IPS DF 19.7 (cell line): Measurements from ENCODE around the gene ZNF318.
"Not testable (repeated sequence)": the region's sequence is repeated elsewhere in the genome, so short reads cannot be mapped to it uniquely, and the experiment has no call there.

ENCODE experiments used
- DNase-seq: peaks from one replicate; pipeline ENCODE4 v3.0.0-alpha.2; 2013; ENCODE audit warnings: low read depth, low spot score

The ZNF318 gene, protein sequence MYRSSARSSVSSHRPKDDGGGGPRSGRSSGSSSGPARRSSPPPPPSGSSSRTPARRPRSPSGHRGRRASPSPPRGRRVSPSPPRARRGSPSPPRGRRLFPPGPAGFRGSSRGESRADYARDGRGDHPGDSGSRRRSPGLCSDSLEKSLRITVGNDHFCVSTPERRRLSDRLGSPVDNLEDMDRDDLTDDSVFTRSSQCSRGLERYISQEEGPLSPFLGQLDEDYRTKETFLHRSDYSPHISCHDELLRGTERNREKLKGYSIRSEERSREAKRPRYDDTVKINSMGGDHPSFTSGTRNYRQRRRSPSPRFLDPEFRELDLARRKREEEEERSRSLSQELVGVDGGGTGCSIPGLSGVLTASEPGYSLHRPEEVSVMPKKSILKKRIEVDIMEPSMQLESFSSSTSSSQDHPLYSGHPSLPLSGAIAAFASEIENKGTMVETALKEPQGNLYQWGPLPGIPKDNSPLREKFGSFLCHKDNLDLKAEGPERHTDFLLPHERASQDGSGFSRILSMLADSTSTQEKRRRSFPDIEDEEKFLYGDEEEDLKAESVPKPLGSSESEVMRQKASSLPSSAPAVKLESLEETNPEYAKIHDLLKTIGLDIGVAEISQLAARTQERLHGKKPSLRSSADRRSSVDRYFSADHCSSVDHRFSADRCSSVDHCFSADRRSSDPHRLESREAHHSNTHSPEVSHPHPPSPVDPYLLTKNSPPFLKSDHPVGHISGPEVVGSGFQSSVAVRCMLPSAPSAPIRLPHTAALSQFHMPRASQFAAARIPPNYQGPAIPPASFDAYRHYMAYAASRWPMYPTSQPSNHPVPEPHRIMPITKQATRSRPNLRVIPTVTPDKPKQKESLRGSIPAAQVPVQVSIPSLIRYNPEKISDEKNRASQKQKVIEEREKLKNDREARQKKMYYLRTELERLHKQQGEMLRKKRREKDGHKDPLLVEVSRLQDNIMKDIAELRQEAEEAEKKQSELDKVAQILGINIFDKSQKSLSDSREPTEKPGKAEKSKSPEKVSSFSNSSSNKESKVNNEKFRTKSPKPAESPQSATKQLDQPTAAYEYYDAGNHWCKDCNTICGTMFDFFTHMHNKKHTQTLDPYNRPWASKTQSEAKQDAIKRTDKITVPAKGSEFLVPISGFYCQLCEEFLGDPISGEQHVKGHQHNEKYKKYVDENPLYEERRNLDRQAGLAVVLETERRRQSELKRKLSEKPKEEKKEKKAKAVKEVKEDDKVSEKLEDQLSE (N-terminal part only)

DNA sequence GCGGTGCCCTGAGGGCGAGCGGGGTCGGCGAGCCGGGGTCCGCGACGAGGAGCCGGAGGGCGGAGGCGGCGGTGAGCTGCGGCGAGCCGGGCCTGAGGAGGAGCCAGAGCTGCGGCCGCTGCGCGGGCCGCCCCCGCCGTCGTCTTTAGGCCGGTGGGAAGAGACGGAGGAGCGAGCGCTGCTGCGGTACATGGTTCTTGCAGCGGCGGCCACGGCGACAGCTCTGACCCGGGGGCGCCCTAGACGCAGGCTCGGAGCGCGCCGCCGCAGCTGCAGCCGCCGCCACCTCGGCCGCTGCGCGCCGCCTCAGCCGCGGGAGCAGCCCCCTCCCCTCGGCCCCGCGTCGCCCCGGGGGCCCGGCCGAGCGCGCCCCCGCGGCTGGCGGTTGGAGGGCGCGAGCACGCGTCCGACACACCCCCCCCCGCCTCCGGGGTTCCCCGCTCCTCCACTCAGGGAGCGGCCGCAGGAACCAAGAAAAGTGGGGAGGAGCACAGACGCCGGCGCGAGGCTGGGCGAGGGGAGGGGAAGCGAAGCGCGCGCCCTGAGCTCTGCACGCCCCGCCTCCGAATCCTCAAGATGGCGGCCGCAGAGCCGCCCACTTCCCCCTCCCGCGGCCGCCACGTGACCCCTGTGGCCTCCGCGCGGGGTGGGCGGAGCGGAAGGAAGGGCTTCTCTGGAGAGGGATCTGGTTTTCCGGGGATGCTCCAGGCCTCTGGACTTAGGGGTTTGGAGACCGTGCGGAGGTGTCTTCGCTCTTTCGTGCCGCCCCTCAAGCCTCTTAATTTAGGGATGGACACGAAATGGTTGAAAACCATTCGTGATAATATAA is at the start of gene ZNF318:
TSS of gene ZNF318 (minus strand) at position 474 of the 829 bp plus-strand sequence. CDS start at position 192, 282 bp downstream.
- peak; percentile 76 for DNase-seq

DNA sequence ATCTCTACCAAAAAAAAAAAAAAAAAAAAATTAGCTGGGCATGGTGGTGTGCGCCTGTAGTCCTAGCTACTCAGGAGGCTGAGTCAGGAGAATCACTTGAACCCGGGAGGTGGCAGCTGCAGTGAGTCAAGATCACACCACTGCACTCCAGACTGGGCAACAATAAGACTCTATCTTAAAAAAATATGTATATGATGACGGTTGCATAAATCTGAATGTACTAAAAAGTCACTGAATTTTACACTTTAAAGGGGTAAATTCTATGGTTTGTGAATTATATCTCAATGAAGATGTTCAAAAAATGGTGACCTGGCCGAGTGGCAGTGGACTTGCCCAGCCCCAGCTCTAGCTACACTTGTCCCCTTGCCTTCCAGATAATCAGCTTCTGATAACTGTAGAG is 47.5 kb upstream of the ZNF318 start:
- DNase-seq = no peak

DNA sequence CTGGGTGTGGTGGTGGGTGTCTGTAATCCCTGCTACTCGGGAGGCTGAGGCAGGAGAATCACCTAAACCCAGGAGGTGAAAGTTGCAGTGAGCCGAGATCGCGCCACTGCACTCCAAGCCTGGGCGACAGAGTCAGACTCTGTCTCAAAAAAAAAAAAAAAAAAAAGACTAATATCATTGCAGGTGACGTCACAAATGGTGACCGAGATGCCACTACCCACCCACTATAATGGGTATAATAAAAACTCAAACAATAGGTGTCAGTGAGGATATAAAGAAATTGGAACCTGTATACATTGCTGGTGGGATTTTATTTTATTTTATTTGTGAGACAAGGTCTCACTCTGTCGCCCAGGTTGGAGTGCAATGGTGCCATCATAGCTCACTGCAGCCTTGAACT is 45.8 kb upstream of the ZNF318 start:
- DNase-seq = not testable (repeated sequence)

DNA sequence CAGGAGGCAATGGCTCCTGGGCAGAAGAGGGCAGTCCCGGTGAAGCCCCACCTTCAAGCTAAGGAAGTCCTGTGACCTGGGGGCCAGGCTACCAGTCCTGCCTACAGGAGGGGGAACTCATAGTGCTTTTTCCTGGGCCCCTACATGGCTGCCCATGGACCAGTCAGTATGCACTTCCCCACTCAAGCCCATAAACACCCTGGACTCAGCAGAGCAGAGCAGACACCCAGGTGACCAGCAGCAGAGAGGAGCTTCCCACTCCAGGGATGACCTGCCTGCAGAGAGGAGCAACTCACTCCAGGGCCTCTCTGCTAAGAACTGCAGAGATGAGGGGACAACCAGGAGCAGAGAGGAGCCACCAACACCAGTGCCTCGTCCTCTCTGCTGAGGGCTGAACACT is 43.6 kb upstream of the ZNF318 start:
- no peak for DNase-seq

DNA sequence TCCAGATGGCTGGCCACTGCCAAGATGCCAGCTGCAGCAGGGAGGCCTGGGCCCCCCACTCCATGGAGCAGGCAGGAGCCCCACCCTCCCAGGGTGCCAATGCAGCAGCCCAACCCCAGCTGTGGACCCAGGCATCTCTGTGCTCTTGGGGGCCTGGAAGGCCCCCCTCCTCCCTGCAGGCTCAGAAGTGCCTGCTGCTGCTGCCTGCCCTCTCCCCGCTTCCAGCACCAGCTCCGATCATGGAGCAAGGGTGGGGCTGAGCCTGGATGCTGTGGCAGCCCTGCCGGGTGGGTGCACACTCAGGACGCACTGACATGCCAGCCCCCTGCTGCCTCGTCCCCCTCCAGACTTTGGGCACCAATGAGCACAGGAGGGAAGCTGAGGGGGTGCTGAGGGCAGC is 43.1 kb upstream of the ZNF318 start:
- DNase-seq = no peak

DNA sequence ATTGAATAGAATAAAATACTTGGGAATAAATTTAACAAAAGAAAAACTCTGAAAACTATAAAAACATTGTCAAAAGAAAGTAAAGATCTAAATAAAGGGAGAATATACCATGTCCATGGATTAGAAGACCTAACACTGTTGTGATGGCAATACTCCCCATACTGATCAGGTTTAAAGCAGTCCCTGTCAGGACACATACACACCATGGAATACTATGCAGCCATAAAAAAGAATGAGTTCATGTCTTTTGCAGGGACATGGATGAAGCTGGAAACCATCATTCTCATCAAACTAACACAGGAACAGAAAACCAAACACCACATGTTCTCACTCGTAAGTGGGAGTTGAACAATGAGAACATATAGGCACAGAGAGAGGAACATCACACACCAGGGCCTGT is 41.3 kb upstream of the ZNF318 start:
- DNase-seq = not testable (repeated sequence)

DNA sequence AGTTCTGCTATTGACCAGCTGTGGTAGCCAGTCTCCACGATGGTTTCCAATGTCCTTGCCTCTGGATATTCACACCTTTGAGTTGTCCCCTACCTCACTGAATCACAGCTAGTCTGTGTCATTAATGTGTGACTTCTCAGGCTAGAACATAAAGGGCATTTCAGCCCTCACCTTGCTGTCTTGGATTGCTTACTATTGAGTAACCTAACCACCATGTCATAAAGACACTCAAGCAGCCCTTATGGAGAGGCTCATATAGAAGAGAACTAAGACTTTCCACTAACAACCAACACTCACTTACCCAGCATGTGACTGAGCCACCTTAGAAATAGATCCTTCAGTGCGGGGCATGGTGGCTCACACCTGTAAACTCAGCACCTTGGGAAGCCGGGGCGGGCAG is 38.8 kb upstream of the ZNF318 start:
- DNase-seq = no peak

DNA sequence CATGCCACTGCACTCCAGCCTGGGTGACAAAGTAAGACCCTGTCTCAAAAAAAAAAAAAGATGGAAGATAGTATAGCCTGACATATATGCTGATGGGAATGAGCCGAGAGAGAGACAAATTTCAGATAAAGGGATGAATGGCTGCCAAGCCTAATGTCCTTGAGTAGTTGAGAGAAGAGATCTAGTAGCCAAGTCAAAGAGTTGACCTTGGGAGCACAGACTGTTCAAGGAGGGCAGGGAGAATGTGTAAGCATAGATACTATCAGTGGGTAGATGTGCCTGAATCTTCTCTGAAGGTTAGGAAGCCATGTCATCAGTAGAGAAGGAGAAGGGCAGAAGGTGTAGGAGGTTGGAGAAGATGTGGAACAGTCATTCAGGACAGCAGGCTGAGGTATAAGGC is 37.8 kb upstream of the ZNF318 start:
- DNase-seq = no peak

DNA sequence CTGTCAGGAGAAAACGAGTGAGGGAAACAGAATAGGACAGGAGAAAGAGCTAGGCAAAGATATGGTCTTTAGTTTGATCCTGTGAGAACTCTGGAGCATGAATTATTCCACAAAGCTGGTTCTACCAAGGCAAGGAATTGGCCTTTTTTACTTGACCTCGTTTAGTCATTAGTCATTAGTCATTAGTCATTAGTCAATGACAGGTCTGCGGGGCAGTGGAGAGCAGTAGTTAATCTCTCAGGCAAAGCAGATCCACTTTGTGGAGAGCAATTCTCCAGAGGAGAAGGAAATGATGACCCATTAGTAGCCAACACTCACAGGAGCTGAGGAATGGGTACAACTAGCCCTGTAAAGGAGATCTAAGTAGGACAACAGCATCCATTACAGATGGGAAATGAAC is 35.9 kb upstream of the ZNF318 start:
- DNase-seq = no peak

DNA sequence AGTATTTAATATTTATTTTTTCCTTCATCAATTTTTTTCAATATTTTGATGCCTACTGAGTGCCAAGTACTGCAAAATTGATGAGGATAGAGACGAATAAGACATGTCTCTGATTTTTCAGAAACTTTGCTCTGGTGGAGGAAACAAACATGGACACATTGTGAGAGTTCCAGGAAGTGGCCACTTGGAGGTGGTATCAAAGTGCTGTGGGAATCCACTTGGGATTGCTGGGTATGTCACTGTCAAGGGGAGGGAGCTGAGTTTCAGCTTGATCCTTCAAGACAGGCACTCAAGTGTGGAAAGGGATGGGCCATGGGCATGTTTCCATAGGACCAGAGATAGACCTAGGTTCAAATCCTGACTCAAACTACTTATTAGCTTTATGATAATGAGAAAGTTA is 33.4 kb upstream of the ZNF318 start:
- no peak for DNase-seq

DNA sequence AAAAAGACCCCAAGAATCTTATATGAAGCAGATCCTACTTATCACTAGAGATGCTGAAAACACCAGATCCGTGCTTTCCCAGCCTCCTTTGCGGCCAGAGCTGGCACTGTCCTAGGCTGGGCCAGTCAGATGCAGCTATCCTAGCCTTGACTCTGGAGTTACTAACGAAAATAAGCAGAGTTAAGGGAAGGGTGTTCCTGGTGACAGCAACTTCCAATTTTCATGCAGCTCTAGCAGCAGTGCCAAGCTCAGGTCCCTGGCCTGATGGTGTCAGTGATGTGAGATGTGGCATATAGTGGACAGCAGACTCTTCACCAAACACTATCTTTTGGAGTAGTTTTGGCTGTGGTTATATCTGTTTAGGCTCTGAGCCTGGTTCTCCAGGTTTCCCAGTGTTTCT is 32.3 kb upstream of the ZNF318 start:
- no peak for DNase-seq

DNA sequence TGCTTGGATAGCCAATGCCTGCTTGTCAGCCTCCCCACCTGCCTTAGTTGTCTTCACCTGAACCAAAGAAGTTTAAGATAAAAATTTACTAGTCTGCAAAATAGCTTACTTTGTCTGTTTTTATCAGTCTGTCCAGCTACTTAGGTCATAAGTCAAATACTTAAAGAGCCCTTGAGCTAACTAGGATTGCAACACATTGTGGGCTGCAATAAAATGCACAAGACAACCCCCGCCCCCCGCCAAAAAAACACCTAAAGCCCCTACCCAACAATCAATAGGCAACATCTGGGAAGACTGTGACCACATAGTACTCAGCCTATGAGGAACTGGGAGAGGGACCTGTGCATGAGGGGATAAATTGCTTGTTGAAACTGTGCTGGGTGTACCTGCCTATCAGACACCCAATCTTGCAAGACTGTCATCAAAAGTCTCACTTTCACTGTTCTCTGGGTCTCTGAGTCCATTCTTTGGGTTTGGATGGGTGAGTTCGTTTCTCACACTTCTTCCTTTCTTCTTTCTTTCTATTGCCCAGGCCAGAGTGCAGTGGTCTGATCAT is 30.6 kb upstream of the ZNF318 start:
- DNase-seq = no peak

DNA sequence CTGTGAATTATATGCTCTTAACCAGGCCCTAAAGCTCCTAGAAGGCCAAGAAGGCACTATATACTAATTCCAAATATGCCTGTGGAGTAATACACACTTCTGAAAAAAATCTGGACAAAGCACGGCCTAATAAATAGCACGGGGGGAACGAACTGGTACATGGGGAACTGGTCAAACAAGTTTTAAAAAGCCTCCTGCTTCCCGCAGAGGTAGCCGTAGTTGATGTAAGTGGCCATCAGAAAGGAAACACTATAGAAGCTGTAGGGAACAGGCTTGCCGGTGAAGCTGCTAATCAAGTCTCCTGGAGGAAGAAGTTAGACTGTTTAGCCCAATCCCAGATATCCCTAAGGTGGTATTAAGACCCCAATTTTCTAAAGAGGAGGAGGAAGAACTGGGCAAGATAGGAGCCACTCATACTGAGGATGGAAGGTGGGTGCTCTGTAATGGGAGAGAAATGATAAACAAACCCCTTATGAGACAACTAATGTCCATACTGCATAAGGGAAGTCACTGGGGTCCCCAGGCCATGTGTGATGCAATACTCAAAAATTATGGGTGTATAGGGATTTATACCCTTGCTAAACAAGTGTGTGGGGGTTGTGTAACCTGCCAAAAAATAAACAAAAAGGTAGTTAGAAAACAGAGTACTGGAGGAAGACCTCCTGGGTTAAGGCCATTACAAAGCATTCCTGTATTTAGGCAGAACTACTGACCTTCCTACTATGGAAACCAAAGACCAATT is 27.1 kb upstream of the ZNF318 start:
- DNase-seq = no peak

DNA sequence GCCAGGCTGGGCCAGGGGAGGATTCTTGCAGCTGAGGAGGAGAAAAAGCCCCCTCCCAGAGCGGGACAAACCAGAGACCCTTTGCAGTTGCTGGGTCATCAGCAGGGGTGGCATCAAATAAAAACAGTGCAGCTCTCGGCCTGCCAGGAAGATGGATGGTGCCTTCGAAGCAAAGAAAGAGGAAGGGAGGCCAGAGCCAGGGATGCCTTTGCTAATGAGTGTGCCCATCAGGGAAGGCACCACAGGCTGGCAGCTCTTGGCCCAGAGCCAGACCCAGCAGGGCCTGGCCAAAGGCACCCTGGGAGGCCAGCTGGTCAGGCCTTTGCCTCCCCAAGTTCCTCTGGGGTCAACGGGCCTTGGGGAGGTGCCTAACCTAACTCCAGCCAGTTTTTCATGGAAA is 26.3 kb upstream of the ZNF318 start:
- DNase-seq = no peak

DNA sequence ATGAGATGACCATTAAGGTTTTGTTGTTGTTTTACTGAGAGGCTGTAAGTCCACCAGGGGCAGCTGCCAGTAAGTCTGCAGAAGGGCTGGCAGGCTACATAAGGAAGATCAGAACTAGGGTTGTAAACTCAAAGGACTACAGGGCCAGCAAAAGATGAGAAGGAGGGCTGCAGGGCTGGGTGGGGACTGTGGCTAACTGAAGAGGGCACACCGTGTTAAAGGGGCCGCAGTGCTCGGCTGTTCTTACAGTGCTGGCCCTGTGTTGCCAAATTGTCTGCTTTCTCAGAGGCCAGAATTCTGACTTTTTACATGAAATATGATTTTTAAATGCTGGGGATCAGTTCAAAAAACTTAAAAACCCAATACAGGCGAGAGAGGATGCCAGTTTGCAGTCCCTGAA is 25.5 kb upstream of the ZNF318 start:
- DNase-seq = no peak

DNA sequence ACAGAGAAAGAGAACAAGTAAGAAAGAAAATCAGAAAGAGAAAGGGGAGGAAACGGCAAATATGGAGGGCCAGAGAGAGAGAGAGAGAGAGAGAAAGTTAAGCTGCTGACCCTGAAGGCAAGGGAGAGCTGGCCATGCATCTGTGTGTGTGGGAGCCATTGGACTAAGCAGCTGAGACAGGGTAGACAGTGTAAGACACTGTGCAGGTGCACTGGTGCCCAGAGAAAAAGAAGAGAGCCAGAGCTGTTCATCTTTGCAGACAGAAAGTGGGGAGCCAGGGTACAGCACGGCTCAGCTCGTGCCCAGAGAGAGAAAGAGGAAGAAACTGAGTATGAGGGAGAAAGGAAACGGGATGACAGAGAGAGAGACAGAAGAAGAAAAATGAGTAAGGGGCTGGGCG is 24.2 kb upstream of the ZNF318 start:
- no peak for DNase-seq

DNA sequence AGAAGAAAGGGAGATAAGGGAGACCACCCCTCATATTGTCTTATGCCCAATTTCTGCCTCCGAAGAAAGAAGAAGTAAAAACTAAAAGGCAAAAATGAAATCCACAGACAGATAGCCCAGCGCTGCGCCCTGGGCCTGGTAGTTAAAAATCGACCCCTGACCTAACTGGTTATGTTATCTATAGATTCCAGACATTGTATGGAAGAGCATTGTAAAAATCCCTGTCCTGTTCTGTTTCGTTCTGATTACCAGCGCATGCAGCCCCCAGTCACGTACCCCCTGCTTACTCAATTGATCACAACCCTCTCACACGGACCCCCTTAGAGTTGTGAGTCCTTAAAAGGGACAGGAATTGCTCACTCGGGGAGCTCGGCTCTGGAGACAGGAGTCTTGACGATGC is 23.7 kb upstream of the ZNF318 start:
- not testable (repeated sequence) for DNase-seq

DNA sequence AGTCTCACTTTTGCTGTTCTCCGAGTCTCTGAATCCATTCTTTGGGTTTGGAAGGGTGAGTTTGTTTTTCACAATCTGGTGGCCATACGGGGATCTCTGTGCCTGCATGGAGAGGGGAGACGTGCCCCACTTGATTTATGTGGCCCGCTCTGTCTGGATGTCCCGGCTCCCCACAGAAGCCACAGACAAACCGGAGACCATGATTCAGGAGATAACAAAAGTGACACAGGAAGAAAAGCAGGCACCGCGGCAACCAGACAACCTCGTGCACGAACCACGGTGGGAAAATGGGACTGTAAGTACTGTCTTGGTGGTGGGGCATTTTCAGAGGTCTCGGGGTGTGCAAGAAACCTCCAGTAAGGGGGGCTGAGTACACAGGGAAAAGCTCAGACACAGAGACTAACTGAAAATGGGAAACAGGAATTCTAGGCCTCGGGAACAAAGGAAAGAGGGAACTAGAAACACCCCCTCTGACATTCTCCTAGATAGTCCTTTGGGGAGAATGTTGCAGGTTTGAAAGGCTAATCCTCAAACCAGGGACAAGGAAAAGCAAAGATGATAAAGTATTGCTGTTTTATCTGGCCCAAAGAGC is 22.1 kb upstream of the ZNF318 start:
- DNase-seq = no peak

DNA sequence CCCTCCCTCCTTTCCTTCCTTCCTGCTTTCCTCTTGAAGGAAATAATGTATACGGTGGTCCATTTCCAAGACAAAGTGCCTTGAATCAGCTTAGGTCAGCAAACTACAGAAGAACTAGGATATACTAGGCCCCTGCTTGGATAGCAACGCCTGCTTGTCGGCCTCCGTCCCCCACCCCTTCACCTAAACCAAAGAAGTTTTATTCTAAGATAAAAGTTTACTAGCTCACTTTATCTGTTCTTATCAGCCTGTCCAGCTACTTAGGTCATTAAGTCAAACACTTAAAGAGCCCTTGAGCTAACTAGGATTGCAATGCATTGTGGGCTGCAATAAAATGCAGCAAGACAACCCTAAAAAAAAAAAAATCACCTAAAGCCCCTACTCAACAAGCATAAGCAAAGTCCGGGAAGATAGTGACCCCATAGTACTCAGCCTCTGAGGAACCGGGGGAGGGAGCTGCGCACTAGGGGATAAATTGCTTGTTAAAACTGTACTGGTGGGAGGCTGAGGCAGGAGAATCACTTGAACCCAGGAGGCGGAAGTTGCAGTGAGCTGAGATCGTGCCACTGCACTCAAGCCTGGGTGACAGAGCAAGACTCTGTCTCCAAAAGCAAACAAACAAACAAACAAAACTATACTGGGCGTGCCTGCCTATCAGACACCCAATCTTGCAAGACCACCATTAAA is 21.4 kb upstream of the ZNF318 start:
- not testable (repeated sequence) for DNase-seq
